ENCODE data around the gene SLC6A11. TPM values are rescaled to one million over a fixed set of nuclear protein-coding genes. Genes with fewer than 3 reads are reported as not detected.

Gene SLC6A11
- total RNA-seq, 1 donor from 2014 or later: not detected

DNA sequence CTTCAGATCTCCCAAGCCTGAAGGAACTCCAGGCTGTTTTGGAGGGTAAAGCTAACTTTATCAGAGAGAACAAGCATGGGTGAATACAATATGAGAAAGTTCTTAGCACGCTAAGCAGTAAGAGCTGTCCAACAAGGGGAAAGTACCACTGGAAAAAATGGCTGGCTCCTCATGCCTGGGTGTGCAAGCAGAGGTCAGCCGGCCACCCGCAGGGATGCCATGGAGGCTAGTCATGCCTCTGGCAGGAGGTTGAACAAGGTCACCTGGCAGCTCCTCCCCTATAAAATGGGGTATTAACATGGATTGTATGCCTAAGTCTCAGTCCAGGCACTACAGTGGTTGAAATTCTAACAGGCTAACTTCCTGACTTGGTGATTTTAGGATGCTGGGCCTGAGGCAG is 101.1 kb downstream of the SLC6A11 start:
- intact Hi-C loops (cut with DNase I): no loop called here
- ATAC-seq (no peak), DNase-seq (ENCODE audit: missing footprints) (no peak)

DNA sequence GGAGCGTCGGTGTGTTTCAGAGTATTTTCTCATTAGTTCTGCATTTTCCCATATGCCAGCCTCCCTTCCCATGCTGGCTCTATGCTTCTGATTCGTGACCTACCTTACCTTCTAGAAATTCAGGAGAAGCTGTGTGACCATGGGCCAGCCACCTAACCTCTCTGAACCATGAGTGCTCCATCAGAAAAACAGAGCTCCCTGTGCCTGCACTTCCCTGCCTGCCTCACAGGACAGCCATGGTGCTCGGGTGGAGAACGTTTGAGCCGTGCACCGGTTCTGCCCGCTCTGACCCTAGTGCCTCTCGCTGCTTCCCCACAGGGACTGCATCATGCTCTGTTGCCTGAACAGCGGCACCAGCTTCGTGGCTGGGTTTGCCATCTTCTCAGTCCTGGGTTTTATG is 102.0 kb downstream of the SLC6A11 start:
- ATAC-seq (no peak), DNase-seq (ENCODE audit: missing footprints) (no peak)

DNA sequence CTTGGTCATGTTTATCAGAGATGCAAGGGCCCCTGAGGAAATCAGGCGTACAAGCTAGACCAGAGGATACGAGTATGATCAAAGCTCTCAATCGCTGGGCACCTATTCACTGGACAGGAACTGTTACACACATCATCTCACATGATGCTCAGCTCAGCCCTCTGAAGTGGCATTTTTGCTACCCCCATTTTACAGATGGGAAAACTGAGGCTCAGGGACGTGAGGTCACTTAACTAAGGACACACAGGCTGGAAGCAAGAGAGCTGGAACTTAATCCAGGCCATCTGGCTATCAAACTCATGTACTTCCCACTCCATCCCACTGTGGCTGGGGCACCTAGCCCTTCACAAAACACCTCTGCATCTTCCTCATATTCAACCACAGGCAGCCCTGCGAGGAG is 103.6 kb downstream of the SLC6A11 start:
- DNase-seq (ENCODE audit: missing footprints): no peak
- ATAC-seq: no peak
- intact Hi-C loops (cut with DNase I): no loop called here

More for the DNA sequence above, 102.0 kb downstream of the SLC6A11 start:
- intact Hi-C loops (cut with DNase I): no loop called here

DNA sequence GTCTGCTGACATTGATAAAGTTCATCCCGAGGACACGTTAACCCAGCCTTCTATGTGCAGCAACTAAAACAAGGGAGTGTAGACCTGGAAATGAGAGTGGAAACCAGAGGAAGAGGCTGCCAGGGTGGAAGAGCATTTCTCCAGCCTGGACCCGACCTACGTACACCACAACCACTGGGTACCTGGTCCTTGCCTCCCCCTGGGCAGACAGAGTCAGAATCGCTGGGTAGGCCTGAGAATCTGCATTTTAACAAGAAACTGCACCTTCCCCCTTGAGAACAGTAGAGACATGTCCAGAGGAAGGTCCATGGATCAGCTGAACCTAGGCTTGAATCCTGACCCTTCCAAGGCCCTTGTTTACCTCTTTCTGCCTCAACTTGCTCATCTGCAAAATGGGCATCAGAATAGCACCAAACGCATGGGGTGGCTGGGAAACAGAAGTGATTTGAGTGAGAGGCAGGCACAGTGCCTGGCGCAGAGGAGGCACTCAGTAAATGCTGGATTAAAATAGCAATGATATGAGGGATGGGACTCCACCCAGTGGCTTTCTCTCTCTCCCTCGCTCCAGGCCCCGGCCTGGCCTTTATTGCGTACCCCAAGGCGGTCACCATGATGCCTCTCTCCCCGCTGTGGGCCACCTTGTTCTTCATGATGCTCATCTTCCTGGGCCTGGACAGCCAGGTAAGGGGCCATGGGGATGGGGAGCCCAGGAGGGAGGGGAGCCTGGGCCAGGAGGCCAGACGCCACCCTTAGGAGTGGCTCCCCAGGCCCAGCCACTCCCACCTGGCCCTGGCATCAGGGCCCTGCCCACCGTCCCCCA is 109.6 kb downstream of the SLC6A11 start:
- intact Hi-C loops (cut with DNase I): no loop called here
- ATAC-seq: no peak

DNA sequence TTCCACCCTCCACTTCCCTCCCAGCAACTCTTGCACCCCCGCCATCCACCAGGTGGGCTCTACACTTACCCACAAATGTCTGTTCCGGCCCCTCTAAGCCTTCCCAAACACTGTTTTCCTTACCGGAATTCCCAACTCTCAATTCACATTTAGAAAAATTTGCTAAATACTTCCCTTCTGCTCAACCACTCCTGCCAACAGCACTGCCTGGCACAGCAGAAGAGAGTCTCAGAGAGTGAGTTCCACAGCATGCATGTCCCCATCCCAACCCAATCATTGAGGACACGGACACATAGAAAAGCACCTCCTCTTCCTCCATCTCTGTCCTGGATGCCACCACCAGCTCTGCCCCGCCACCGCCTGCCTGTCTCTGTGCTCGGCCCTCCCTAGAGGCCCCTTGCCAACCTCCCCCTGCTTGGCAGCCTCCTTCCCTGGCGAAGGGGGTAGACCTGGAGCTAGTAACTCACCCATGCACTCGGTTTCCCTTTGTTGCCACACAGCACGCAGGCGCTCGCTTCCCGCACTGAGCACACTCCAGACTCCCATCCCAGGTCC is 110.3 kb downstream of the SLC6A11 start:
- intact Hi-C loops (cut with DNase I): no loop called here
- ATAC-seq (no peak), DNase-seq (ENCODE audit: missing footprints) (peak; percentile 0)

More for the DNA sequence above, 109.6 kb downstream of the SLC6A11 start:
- peak; percentile 13 for DNase-seq (ENCODE audit: missing footprints)

DNA sequence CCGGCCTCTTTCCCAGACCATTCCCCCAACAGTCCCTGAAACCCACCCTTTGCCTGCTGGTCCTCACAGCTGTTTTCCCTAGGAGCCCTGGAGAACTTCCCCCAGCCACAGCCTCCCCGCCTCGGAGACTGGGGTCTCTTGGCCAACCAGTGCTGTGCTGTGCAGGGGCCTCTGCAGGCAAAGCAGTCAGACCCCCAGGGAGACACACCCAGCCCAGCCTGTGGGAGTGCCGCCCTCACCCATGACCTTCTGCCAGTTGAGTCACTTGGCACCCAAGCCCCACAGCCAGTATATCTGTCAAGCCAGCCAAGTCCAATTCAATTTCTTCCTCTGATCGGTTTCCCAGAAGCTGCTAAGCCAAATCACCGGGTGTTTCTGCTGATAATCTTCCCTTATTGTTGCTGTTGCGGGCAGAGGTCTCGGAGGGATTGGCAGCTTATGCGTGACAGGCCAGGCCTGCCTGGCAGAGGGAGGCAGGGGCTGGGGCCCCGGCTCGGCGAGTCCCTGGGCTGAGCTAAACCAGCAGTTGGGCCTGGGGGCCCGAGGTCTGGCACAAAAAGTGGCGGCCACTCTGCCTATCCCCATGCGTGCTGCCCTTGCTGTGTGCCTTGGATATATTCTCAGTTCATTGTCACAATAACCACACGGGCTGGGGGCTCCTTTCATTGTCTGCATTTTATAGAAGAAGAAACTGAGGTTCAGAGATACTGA is 110.9 kb downstream of the SLC6A11 start:
- intact Hi-C loops (cut with DNase I): no loop called here
- ATAC-seq: peak; percentile 27
- peak; percentile 57 for DNase-seq (ENCODE audit: missing footprints)

DNA sequence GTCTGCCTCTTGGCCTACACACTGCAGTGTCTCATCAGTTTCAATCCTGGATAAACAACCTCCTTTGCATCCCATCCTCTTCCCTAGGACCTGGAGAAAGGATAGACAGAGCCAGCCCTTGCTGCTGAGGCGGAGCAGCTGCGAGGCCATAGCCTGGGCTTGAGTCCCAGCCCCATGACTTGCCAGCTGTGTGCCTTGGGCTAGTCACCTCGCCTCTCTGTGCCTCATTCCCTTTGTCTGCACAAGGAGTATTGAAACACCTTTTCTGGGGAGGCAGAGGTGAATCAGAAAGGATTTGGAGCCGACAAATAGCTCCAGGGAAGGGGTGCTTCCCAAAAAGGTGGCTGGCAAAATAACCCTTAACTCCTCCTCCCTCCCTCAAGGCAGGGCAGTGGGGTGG is 111.5 kb downstream of the SLC6A11 start:
- DNase-seq (ENCODE audit: missing footprints) (no peak), ATAC-seq (no peak)
- intact Hi-C loops (cut with DNase I): no loop called here

DNA sequence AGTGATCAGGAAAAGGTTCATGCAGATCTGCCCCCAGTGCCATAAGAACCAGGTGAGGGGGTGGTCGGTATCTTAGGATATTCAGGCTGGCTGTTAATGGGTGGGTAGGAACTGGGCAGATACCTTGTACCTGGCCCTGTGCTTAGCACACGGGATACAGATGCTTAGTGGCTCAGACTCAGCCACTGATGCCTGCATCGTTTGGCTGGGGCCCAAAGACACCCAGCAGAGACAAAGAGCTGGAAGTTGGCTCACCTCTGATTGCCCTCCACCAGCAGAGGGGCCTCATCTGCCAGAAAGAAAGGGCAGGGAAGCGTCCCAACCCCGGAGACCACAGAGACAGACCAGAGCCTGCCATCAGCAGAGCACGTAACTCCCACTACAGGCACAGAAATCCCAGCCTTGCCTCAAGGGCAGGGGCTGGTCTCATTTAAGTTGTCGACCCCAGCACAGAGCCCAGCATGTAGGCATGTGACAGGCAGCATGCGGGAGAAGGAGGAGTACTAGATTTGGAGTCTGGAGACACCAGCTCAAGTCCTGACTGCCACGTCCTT is 112.5 kb downstream of the SLC6A11 start:
- DNase-seq (ENCODE audit: missing footprints) (peak; percentile 35), ATAC-seq (no peak)
- intact Hi-C loops (cut with DNase I): no loop called here

DNA sequence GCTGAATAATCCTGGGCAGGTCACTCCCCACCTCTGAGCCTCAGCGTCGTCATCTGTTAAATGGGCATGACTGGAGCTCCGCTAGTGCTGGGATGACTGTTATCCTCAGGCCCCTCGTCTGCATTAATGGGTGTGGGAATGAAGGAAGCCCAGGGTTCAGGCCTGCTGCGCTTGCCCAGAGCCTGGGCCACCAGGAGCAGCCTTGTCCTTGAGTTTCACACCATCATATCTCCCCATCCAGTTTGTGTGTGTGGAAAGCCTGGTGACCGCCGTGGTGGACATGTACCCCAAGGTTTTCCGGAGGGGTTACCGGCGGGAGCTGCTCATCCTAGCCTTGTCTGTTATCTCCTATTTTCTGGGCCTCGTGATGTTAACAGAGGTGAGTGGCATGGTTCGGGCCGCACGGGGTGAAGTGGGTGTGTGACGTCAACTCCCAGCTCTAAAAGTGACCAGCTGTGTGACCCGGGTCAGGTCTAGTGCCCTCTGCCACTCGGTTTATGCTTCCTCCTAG is 113.0 kb downstream of the SLC6A11 start:
- DNase-seq (ENCODE audit: missing footprints) (peak; percentile 44), ATAC-seq (no peak)
- intact Hi-C loops (cut with DNase I): no loop called here

DNA sequence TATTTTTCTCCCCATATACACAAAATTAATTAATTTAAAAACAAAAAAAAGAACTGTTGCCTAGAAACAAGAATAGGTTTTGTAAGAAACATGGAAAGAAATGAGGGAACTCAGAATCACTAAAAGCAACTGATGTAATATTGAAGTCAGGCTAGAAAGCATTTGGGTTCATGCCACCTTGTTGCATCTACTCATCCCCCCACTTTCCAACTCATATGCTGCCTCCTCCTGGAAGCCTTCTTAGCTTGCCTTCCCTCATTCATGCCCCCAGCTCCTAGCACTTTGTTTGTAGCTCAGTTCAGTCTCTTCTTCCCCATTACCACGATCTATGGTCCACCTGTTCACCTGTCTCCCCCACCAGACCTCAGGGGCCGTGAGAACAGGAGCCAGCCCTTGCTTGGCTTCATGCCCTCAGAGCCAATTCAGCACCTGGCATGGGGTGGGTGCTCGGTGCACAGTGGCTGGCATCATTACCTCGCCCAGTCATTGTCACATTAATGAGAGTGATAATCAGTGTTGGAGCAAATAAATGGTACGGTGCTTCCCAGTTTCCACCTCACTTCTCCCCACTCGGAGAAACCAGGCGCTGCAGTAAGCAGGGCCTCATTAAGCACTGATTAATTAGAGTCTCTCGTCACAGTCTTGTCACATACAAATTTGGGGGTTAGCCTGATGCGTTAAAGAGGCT is 114.1 kb downstream of the SLC6A11 start:
- no peak for ATAC-seq
- peak; percentile 9 for DNase-seq (ENCODE audit: missing footprints)
- intact Hi-C loops (cut with DNase I): no loop called here

DNA sequence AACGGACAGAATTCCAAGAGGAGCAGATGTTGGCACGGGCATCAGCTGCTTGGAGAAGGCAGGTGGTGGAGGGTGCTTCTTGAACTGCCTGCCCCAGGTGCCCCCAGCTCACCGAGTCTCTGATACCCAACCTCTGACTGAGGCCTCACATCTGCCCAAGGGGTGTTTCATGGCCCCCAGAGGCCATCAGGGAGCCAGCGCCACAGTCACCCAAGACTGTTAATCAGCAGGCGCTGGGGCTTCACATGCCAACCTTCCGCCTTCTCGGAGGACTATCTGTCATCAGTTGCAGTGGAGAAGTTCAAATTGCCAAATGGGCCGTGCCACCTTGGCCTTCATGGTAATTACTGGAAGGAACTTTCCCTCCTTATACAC is 114.6 kb downstream of the SLC6A11 start:
- DNase-seq (ENCODE audit: missing footprints) (no peak), ATAC-seq (no peak)
- intact Hi-C loops (cut with DNase I): no loop called here

DNA sequence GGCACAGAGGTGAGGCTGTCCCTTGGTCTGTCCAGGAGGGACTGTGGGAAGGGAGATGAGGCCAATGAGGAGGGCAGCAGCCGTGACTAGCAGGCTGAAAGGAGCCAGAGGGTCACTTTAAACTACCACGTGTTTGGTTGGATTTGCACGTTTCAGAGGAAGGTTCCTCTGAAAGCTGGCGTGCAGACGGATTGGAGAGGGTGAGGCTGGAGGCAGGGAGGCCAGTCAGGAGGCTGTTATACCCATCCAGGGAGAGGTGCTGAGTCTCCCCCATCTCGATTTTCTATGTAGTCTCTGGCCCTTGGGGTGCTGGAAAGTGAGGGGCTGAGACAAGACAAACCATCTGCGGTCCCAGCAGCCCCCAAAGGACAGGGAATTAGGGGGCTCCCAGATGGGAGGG is 116.6 kb downstream of the SLC6A11 start:
- intact Hi-C loops (cut with DNase I): no loop called here
- ATAC-seq (no peak), DNase-seq (ENCODE audit: missing footprints) (no peak)

DNA sequence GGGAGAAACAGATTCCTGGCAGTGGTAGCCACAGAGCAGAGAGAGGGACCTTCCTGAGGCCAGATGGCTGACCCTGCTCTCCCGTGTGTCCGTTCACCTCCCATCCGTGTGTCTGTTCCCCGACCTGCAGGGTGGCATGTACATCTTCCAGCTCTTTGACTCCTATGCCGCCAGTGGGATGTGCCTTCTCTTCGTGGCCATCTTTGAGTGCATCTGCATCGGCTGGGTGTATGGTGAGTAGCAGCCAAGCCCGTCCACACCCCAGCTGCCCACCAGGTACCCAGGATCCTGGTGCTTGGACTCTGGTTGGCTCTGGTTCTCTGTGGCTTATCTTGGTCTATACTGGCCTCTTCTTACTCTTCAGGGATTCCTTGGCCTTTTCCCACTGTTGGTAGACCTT is 117.0 kb downstream of the SLC6A11 start:
- DNase-seq (ENCODE audit: missing footprints): no peak
- intact Hi-C loops (cut with DNase I): no loop called here
- ATAC-seq: no peak

DNA sequence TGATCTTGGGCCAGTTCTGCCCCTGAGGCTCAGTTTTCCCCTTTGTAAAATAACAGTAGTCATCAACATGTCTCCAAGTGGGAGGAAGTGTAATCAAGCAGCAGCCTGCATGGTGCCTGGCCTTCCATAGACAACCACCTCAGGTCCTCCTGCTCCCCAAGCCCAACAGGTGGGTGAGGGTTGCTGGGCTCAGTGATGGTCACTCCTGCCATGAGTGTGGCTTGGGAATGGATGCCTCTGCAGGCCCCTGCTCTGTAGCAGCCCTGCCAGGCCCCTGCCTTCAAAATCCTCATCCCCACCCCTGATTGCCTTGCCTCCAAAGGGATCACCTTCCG is 117.4 kb downstream of the SLC6A11 start:
- no peak for DNase-seq (ENCODE audit: missing footprints)
- intact Hi-C loops (cut with DNase I): no loop called here
- ATAC-seq: no peak

DNA sequence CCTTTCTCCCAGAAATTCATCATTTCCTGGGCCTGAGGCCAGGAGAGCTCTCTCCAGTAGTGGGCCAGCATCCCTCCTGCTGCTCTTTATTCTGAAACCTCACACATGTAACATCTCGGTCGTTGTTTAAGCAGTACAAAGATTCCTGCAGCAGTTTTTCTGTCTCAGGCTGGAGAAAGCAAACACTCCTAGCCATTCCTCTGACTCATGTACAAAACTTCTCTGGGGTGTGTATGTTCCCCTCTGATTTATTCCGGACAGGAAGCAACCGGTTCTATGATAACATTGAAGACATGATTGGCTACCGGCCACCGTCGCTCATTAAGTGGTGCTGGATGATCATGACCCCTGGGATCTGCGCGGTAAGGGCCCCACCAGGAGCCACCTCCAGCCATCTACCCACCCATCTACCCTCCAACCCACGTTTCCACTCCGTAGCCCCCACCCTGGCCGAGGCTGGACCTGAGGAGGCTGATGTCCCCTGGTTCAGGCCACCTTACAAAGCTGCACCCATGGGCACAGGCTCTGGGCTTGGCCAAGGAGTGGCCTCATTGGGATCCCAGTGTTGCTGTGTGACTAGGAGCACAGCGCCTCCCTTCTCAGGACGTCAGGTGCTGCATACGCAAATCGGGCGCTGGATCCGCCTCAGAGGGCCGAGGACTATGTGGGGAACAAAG is 117.9 kb downstream of the SLC6A11 start:
- no peak for ATAC-seq
- intact Hi-C loops (cut with DNase I): no loop called here

DNA sequence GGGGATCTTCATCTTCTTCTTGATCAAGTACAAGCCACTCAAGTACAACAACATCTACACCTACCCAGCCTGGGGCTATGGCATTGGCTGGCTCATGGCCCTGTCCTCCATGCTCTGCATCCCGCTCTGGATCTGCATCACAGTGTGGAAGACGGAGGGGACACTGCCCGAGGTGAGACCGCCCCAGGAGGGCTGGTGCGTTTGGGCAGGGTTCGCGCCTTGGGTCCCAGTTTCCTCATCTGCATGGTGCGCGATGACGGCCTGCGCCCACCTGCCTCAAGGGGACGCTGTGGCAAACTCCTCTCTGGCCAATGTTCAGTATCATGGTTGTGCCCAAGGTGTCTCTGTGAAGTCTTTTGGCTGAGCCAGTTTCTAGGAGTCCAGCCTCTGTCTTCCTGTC is 119.0 kb downstream of the SLC6A11 start:
- no peak for ATAC-seq
- no peak for DNase-seq (ENCODE audit: missing footprints)
- intact Hi-C loops (cut with DNase I): no loop called here

More for the DNA sequence above, 117.9 kb downstream of the SLC6A11 start:
- no peak for DNase-seq (ENCODE audit: missing footprints)

DNA sequence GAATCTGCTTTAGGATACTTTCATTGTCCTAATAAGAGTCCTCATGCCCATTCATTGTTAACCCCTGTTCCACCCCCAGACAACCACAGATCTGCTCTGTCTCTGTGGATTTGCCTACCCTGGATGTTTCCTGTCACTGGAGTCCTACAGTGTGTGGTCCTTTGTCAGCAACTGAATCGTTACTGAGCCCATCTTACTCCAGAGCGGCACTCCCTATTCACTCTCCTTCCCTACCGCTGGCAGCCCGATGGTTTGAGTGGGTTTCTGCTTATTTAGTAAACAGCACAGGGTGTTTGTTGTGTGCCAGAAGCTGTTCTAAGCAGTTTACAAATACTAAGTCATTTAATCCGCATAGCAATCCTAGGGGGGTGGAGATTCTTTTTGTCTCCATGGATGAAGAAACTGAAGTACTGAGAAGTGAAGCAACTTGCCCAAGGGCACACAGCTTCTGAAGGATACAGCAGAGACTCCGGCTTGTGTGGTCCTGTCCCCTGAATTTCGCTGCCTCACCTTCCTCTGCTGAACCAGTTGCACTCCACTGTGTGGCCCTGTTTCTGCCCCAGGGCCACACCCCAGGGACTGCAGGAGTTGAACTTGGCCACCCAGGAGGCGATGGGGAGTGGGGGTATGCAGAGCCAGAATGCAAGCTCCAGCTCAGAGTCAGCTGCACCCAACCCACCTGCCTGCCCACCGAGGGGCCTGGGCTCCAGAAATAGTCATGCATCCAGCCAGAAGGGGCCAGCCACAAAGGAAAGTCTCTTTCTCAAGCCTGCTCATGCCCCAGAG is 120.0 kb downstream of the SLC6A11 start:
- ATAC-seq (no peak), DNase-seq (ENCODE audit: missing footprints) (no peak)
- intact Hi-C loops (cut with DNase I): no loop called here

DNA sequence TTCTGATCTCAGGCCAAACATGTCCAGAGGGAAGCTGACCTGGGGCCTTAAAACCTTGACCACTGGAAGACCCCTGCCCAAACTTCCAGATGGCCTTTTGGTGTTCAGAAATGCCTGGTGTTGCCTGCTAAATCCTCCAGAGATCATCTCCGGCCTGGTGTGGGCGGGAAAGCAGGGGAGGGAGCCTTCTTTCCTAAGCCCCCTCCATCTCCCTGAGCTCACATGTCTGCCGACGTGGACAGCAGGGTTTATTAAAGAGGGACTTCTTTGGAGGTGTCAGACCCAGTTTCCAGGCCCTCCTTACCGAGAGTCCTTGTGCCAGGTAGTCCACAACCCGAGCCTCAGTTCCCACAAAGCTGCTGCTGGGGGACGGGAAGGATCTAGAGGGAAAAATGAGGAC is 120.7 kb downstream of the SLC6A11 start:
- intact Hi-C loops (cut with DNase I): no loop called here
- no peak for DNase-seq (ENCODE audit: missing footprints)
- no peak for ATAC-seq

All from Right ventricle myocardium inferior (tissue), 1 donor.